ENCODE data around the gene ROBO1. TPM values are rescaled to one million over a fixed set of nuclear protein-coding genes. Genes with fewer than 3 reads are reported as not detected.
A peak's percentile ranks its signal among the peaks of the same experiment; 100 is the strongest.

The ROBO1 gene
- total RNA-seq, 1 experiment from 2014 or later, result 35.5 TPM

- no TSS peak for BruUV-seq (replicated peaks)
- no peak for ATAC-seq
- ChIA-PET CTCF (no interaction called here), POLR2A (ENCODE audit: unreplicated experiment) (no interaction called here)
- Histone ChIP-seq H3K4me3 (ENCODE audit: low read length) (no peak overlapping the region), H3K4me2 (ENCODE audit: low read length) (no peak overlapping the region), H3K9me3 (ENCODE audit: low read length) (no peaks in the 10 kb centered on the region), H3K27ac (ENCODE audit: low read length) (no peak overlapping the region), H3F3A (ENCODE audit: low read length, unreplicated experiment) (no peaks in the 10 kb centered on the region), H3K9ac (ENCODE audit: low read length) (no peak overlapping the region), H4K20me1 (ENCODE audit: low read length) (no peaks in the 10 kb centered on the region), H2AFZ (ENCODE audit: low read length) (no peak overlapping the region), H3K79me2 (ENCODE audit: low read length) (no peaks in the 10 kb centered on the region), H3K9me2 (replicated peaks; ENCODE audit: low read length) (no peaks in the 10 kb centered on the region), H3K36me3 (ENCODE audit: low read depth, low read length) (no peaks in the 10 kb centered on the region), H3K4me1 (ENCODE audit: insufficient read depth, low read length) (no peaks in the 10 kb centered on the region), H3K27me3 (ENCODE audit: low read length) (no peaks in the 10 kb centered on the region)
- no peak for TF ChIP-seq EZH2 (IDR thresholded peaks at IDR 0.05; ENCODE audit: low read length, unreplicated experiment)
- TF ChIP-seq CTCF (conservative IDR thresholded peaks at IDR 0.05; ENCODE audit: low read depth, low read length), result peak; percentile 81
- intact Hi-C loops (cut with micrococcal nuclease), result loop anchor here (2.0 to 10.0 kb wide), 3 partner anchors 129 to 833 kb away; no protein-coding TSS in a partner anchor
- DNase-seq, result peak; percentile 50
Measured at GRCh38 chr3:79497447-79498111, 270.2 kb downstream of the ROBO1 start.

- Histone ChIP-seq H3K36me3 (ENCODE audit: low read depth, low read length) (no peaks in the 10 kb centered on the region), H3K4me1 (ENCODE audit: insufficient read depth, low read length) (no peaks in the 10 kb centered on the region), H3K4me3 (ENCODE audit: low read length) (no peak overlapping the region), H4K20me1 (ENCODE audit: low read length) (no peaks in the 10 kb centered on the region), H2AFZ (ENCODE audit: low read length) (no peak overlapping the region), H3F3A (ENCODE audit: low read length, unreplicated experiment) (no peaks in the 10 kb centered on the region), H3K27me3 (ENCODE audit: low read length) (0 out of 2 replicates have a peak, but pooled peaks cover 7% of the 10 kb centered on the region), H3K9me3 (ENCODE audit: low read length) (no peaks in the 10 kb centered on the region), H3K9me2 (replicated peaks; ENCODE audit: low read length) (no peaks in the 10 kb centered on the region), H3K27ac (ENCODE audit: low read length) (no peak overlapping the region), H3K9ac (ENCODE audit: low read length) (no peak overlapping the region), H3K79me2 (ENCODE audit: low read length) (no peaks in the 10 kb centered on the region), H3K4me2 (ENCODE audit: low read length) (no peak overlapping the region)
- CTCF ChIA-PET, result interaction anchor here (0.7 kb wide), 1 partner anchor 14 kb away, joined by 6 read pairs; no protein-coding TSS in a partner anchor
- TF ChIP-seq EZH2phosphoT487 (IDR thresholded peaks at IDR 0.05; ENCODE audit: borderline replicate concordance, low read length) (no peak), EZH2 (IDR thresholded peaks at IDR 0.05; ENCODE audit: low read length, unreplicated experiment) (no peak), CTCF (conservative IDR thresholded peaks at IDR 0.05; ENCODE audit: low read depth, low read length) (no peak)
- no TSS peak for BruUV-seq (replicated peaks)
- POLR2A ChIA-PET (ENCODE audit: unreplicated experiment), result no interaction called here
- ATAC-seq (peak; percentile 38; the same call in 1 of the 2 replicates), DNase-seq (no peak)
- intact Hi-C loops (cut with micrococcal nuclease), result loop anchor here (10.0 kb wide), 1 partner anchor 826 kb away; no protein-coding TSS in a partner anchor
Measured at GRCh38 chr3:79491029-79491641, 276.7 kb downstream of the ROBO1 start.

Data from PC-3 (cell line).